Tibial nerve (tissue), 4 donors: ENCODE results near the gene CLEC16A. TPM values are rescaled to one million over a fixed set of nuclear protein-coding genes. Genes with fewer than 3 reads are reported as not detected.

Source experiments
- DNase-seq, 2 donors: peaks; one replicate each; pipeline ENCODE4 v3.0.0-alpha.2; 2019; ENCODE audit warnings: low spot score in 2 of 2
- H3K27ac ChIP-seq, 4 donors: fragments of 200-600 bp; sonication (generic) in 3 of 4; one replicate each; pipeline ENCODE4 v1.5.1; 2017 to 2019; ENCODE audit warnings: mild to moderate bottlenecking in 1 of 4
- H3K27me3 ChIP-seq, 2 donors: fragments of 200-600 bp; sonication (generic) in 1 of 2; one replicate each; pipeline versions ENCODE4 v1.5.1 to v1.6.0; 2017 to 2019
- H3K36me3 ChIP-seq, 3 donors: fragments of 200-600 bp; sonication (generic); one replicate each; pipeline ENCODE4 v1.5.1; 2018 to 2019
- H3K4me1 ChIP-seq, 4 donors: fragments of 200-600 bp; sonication (generic) in 3 of 4; one replicate each; pipeline ENCODE4 v1.5.1; 2017 to 2019
- H3K4me3 ChIP-seq, 4 donors: fragments of 200-600 bp; sonication (generic) in 3 of 4; one replicate each; pipeline ENCODE4 v1.5.1; 2017 to 2019; ENCODE audit warnings: mild to moderate bottlenecking in 1 of 4, moderate library complexity in 1 of 4
- H3K9me3 ChIP-seq, 4 donors: fragments of 200-600 bp; sonication (generic) in 3 of 4; one replicate each; pipeline ENCODE4 v1.5.1; 2017 to 2019
- EP300 ChIP-seq, 2 donors: sonication (generic); formaldehyde crosslinking; IDR thresholded peaks; one replicate each; pipeline ENCODE4 v1.6.1; 2017; ENCODE audit warnings: antibody characterized with exemption in 2 of 2, mild to moderate bottlenecking in 1 of 2
- POLR2A ChIP-seq, 2 donors: fragments of 450-650 bp; IDR thresholded peaks; one replicate each; pipeline ENCODE4 v1.6.1; 2017; ENCODE audit warnings: antibody characterized with exemption in 2 of 2, mild to moderate bottlenecking in 2 of 2, moderate library complexity in 2 of 2
- WGBS, 2 donors: methylation state at CpG; one replicate each; pipeline ENCODE4 v1.1.5; 2018; 5-methylcytosine and 5-hydroxymethylcytosine counted together
- total RNA-seq, 4 donors: library from RNA; depleted of rRNA; stranded (reverse); fragments of >200 nt; gene quantifications; one replicate each; pipeline ENCODE4 v1.1.0, GENCODE V29; 2016
- TF ChIP-seq, protein P1 (sequence below), 5 experiments: fragments of 200-600 bp in 3 of 5; fragments of 450-650 bp in 2 of 5; sonication (generic) in 3 of 5; IDR thresholded peaks; one replicate each; pipeline ENCODE4 v1.5.1; 2016 to 2019; ENCODE audit warnings: antibody characterized with exemption in 5 of 5, mild to moderate bottlenecking in 3 of 5, moderate library complexity in 2 of 5

Gene CLEC16A
- total RNA-seq, 4 donors from 2014 or later = 37.4 to 70.2 (median 55.2) TPM

- 81 to 85% methylated on average over 8 of the region's 8 CpGs for WGBS, 2 donors
- Histone ChIP-seq H3K4me3 (no peak overlapping the region), H3K9me3 (no peaks in the 10 kb centered on the region), H3K27ac (no peak overlapping the region), H3K4me1 (peaks cover 0 to 40% (median 14%) of the 10 kb centered on the region in 4 donors), H3K27me3 (no peaks in the 10 kb centered on the region), H3K36me3 (peaks cover 0 to 26% (median 0%) of the 10 kb centered on the region in 3 donors)
- no peak for TF ChIP-seq EP300 (IDR thresholded peaks at IDR 0.05)
- TF ChIP-seq, protein P1, sequence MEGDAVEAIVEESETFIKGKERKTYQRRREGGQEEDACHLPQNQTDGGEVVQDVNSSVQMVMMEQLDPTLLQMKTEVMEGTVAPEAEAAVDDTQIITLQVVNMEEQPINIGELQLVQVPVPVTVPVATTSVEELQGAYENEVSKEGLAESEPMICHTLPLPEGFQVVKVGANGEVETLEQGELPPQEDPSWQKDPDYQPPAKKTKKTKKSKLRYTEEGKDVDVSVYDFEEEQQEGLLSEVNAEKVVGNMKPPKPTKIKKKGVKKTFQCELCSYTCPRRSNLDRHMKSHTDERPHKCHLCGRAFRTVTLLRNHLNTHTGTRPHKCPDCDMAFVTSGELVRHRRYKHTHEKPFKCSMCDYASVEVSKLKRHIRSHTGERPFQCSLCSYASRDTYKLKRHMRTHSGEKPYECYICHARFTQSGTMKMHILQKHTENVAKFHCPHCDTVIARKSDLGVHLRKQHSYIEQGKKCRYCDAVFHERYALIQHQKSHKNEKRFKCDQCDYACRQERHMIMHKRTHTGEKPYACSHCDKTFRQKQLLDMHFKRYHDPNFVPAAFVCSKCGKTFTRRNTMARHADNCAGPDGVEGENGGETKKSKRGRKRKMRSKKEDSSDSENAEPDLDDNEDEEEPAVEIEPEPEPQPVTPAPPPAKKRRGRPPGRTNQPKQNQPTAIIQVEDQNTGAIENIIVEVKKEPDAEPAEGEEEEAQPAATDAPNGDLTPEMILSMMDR (IDR thresholded peaks at IDR 0.05) = no peak
- no peak for DNase-seq
Measured at GRCh38 chr16:11097094-11097786, 152.9 kb downstream of the CLEC16A start.

GRCh38 chr16:11097787-11098167 is 153.4 kb downstream of the CLEC16A start:
- DNase-seq = no peak
- no peak for TF ChIP-seq EP300 (IDR thresholded peaks at IDR 0.05)
- no peaks in the 10 kb centered on the region for H3K27me3 ChIP-seq
- H3K4me1 ChIP-seq = peaks cover 0 to 40% (median 14%) of the 10 kb centered on the region in 4 donors
- WGBS, 2 donors = 96 to 100% methylated on average over 6 of the region's 6 CpGs
- no peak overlapping the region for H3K27ac ChIP-seq
- H3K9me3 ChIP-seq = no peaks in the 10 kb centered on the region
- H3K36me3 ChIP-seq = peaks cover 0 to 21% (median 0%) of the 10 kb centered on the region in 3 donors
- H3K4me3 ChIP-seq = no peak overlapping the region

DNA sequence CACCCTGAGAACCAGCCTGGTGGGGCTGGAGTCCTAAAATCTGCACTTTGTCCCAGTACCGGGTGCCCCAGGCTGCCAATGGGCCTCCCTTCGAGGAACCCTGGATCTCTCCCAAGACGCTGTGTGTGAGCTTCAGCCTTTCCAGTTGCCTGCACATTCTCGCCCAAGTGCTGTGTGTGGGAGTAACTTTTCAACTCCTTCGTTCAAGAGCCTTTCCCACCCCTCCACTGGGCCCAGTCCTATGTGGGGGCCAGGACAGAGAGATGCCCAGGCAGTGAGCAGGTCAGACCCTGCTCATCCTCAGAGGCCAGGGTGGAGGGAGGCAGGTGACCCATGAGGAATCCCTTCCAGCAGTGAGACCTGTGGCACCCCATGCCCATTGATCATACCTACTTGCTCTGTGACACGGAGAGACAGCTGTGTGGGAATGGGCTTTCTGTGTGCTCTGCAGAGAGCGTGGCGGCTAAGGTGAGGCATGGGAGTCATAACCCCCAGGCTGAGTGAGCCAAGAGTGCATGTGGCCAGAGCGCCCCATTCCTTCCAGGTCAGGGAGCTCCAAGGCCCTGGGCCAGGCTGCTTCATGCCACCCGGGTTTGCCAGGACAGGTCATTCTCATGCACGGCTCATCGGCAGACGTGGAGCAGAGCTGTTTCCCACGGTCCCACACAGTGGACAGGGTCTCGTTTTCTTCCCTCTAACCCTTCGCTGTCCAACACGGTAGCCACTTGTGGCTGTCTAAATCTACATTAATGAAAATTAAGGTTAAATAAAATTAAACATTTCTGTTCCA is 154.4 kb downstream of the CLEC16A start:
- no peak overlapping the region for H3K27ac ChIP-seq
- H3K36me3 ChIP-seq = peaks cover 0 to 17% (median 0%) of the 10 kb centered on the region in 3 donors
- no peaks in the 10 kb centered on the region for H3K27me3 ChIP-seq
- H3K4me1 ChIP-seq = peaks cover 0 to 41% (median 12%) of the 10 kb centered on the region in 4 donors
- H3K9me3 ChIP-seq = no peaks in the 10 kb centered on the region
- TF ChIP-seq, protein P1 (IDR thresholded peaks at IDR 0.05) = no peak
- TF ChIP-seq EP300 (IDR thresholded peaks at IDR 0.05) (no peak), POLR2A (IDR thresholded peaks at IDR 0.05) (no peak)
- H3K4me3 ChIP-seq = no peak overlapping the region
- no peak for DNase-seq
- WGBS, 2 donors = 79 to 84% methylated on average over 17 of the region's 17 CpGs

DNA sequence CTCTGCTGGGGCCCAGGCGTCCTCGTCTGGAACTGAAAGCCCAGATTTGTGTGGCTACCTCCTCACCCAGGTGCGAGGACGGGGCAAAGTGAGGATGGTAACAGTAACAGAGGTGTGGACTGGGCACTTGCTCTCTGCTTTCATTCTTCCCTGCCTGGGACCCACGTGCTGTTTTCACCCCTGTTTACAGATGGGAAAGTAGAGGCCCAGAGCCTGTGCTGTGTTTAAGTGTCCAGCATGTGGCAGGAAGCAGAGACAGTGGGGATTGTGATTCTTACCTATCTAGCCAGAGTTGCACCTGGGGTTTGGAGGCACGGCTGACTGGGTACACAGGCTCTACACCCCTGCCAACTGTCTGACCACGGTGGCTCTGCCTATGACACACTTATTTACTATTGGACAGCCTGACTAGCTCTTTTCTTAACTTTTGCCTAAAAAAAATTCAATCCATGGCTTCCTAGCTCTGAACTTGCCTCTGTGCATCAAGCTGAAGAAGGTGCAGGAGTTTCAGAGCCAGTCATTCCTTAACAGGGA is 155.4 kb downstream of the CLEC16A start:
- DNase-seq = no peak
- TF ChIP-seq EP300 (IDR thresholded peaks at IDR 0.05) (no peak), POLR2A (IDR thresholded peaks at IDR 0.05) (no peak)
- TF ChIP-seq, protein P1 (IDR thresholded peaks at IDR 0.05) = no peak
- H3K9me3 ChIP-seq = no peaks in the 10 kb centered on the region
- peaks cover 0 to 41% (median 12%) of the 10 kb centered on the region in 4 donors for H3K4me1 ChIP-seq
- H3K4me3 ChIP-seq = no peak overlapping the region
- 78 to 83% methylated on average over 7 of the region's 7 CpGs for WGBS, 2 donors
- H3K36me3 ChIP-seq = peaks cover 0 to 17% (median 0%) of the 10 kb centered on the region in 3 donors
- no peaks in the 10 kb centered on the region for H3K27me3 ChIP-seq
- H3K27ac ChIP-seq = peak overlapping the region in 2 of 4 donors; percentile 52 to 55

DNA sequence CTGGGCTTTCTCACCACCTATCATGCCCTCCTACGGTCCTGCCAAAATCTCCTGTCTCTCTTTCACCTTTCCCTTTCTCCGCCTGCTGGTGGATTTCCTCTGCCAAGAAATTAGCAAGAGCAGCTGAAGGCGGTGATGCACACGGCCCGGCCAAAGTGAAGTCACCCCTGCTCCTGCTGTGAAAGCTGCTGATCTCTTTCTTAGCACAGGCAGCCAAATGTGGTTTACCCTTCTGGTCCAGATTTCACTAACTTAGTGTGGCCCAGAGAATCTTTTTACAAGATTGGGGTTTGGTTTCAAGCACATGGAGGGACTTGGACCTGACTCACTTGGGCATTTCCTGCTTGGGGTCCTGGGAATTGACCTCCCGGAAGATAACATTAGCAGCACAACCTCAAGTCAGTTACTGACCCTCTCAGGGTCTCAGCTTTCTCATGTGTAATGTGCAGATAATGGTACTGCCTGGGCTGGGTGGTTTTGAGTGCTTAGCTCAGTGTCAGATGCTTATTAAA is 155.9 kb downstream of the CLEC16A start:
- TF ChIP-seq, protein P1 (IDR thresholded peaks at IDR 0.05) = peak in 2 of 5 experiments; percentile 44 to 52
- TF ChIP-seq EP300 (IDR thresholded peaks at IDR 0.05) = peak in 1 of 2 donors; percentile 51
- TF ChIP-seq POLR2A (IDR thresholded peaks at IDR 0.05) = no peak
- Histone ChIP-seq H3K27ac (peak overlapping the region in 3 of 4 donors; percentile 22 to 55 (median 52)), H3K27me3 (no peaks in the 10 kb centered on the region), H3K4me1 (peaks cover 0 to 46% (median 15%) of the 10 kb centered on the region in 4 donors), H3K9me3 (no peaks in the 10 kb centered on the region), H3K4me3 (no peak overlapping the region), H3K36me3 (peaks cover 0 to 17% (median 0%) of the 10 kb centered on the region in 3 donors)
- DNase-seq = peak; percentile 42 to 67
- 45 to 47% methylated on average over 6 of the region's 6 CpGs for WGBS, 2 donors
